GM23248 (cell line): ENCODE measurements around the gene SYTL3. TPM values are rescaled to one million over a fixed set of nuclear protein-coding genes. Genes with fewer than 3 reads are reported as not detected.
A peak's percentile ranks its signal among the peaks of the same experiment; 100 is the strongest.

ENCODE experiments used
- DNase-seq: peaks from one replicate; pipeline ENCODE4 v3.0.0-alpha.2; 2015
- H2AFZ ChIP-seq: fragments of 200-600 bp; sonication (generic); 2 replicates; pipeline ENCODE4 v1.6.1; 2016; ENCODE audit warnings: antibody characterized with exemption
- H3F3A ChIP-seq: fragments of 200-600 bp; sonication (generic); 2 replicates; pipeline ENCODE4 v1.6.1; 2016; ENCODE audit warnings: mild to moderate bottlenecking, antibody characterized with exemption, mixed run types; ENCODE audit not compliant: insufficient read depth
- H3K27ac ChIP-seq: fragments of 200-600 bp; sonication (generic); 2 replicates; pipeline ENCODE4 v1.5.1; 2016; ENCODE audit warnings: mild to moderate bottlenecking
- H3K27me3 ChIP-seq: fragments of 200-600 bp; sonication (generic); replicated peaks from 2 replicates; pipeline ENCODE4 v1.6.1; 2016; ENCODE audit warnings: mild to moderate bottlenecking; ENCODE audit not compliant: insufficient read depth
- H3K36me3 ChIP-seq: fragments of 200-600 bp; sonication (generic); 2 replicates; pipeline ENCODE4 v1.6.1; 2016; ENCODE audit warnings: low read depth, mild to moderate bottlenecking
- H3K4me1 ChIP-seq: fragments of 200-600 bp; sonication (generic); 2 replicates; pipeline ENCODE4 v1.6.1; 2016; ENCODE audit warnings: mild to moderate bottlenecking; ENCODE audit not compliant: insufficient read depth
- H3K4me2 ChIP-seq: fragments of 200-600 bp; sonication (generic); one replicate; pipeline ENCODE4 v1.6.1; 2016; ENCODE audit warnings: mild to moderate bottlenecking; ENCODE audit not compliant: unreplicated experiment
- H3K4me3 ChIP-seq: fragments of 200-600 bp; sonication (generic); 2 replicates; pipeline ENCODE4 v1.5.1; 2016; ENCODE audit warnings: mild to moderate bottlenecking
- H3K79me2 ChIP-seq: fragments of 200-600 bp; sonication (generic); 2 replicates; pipeline ENCODE4 v1.6.1; 2016; ENCODE audit warnings: mild to moderate bottlenecking; ENCODE audit not compliant: insufficient read depth
- H3K9ac ChIP-seq: fragments of 200-600 bp; sonication (generic); 2 replicates; pipeline ENCODE4 v1.6.1; 2016; ENCODE audit warnings: mild to moderate bottlenecking
- H3K9me2 ChIP-seq: fragments of 200-600 bp; sonication (generic); 2 replicates; pipeline ENCODE4 v1.6.1; 2016; ENCODE audit warnings: mixed run types, mild to moderate bottlenecking, moderate library complexity; ENCODE audit not compliant: insufficient read depth
- H3K9me3 ChIP-seq: fragments of 200-600 bp; sonication (generic); one replicate; pipeline ENCODE4 v1.6.1; 2017; ENCODE audit warnings: low read depth
- H4K20me1 ChIP-seq: fragments of 200-600 bp; sonication (generic); 2 replicates; pipeline ENCODE4 v1.6.0; 2016; ENCODE audit not compliant: insufficient read depth
- EZH2 ChIP-seq: fragments of 200-600 bp; sonication (generic); IDR thresholded peaks from 2 replicates; pipeline ENCODE4 v1.6.1; 2018; ENCODE audit warnings: antibody characterized with exemption, mild to moderate bottlenecking; ENCODE audit not compliant: insufficient read depth, poor library complexity, severe bottlenecking
- EZH2phosphoT487 ChIP-seq: fragments of 200-600 bp; sonication (generic); IDR thresholded peaks from 2 replicates; pipeline ENCODE4 v1.6.1; 2018; ENCODE audit warnings: antibody characterized with exemption, moderate library complexity, mild to moderate bottlenecking, low read depth; ENCODE audit not compliant: insufficient read depth
- WGBS, 2 experiments: methylation state at CpG; one replicate each; pipeline ENCODE4 v1.1.6; 2015 to 2017; ENCODE audit warnings: low lambda C conversion rate in 2 of 2, low coverage in 1 of 2; ENCODE audit errors: missing lambda C conversion rate in 2 of 2; 5-methylcytosine and 5-hydroxymethylcytosine counted together
- in situ Hi-C: fragments of 300-500 bp; cut with MboI; formaldehyde crosslinking; loops from 2 replicates; pipeline ENCODE4 v1.15.0; 2020
- polyA plus RNA-seq: library from polyadenylated mRNA; unstranded; fragments of >200 nt; fragmentation: Nextera tagmentation; extraction: Ambion mirVana; gene quantifications from 2 replicates; pipeline ENCODE4 v1.2.1, GENCODE V29; 2016
- total RNA-seq: library from RNA; depleted of rRNA; stranded (reverse); fragments of >200 nt; shearing (Covaris generic); gene quantifications from 2 replicates; pipeline ENCODE4 v1.2.3, GENCODE V29; 2014

SYTL3 gene
- total and polyA plus RNA-seq, 2 experiments from 2014 or later = 2.1 to 2.3 TPM

- Histone ChIP-seq H3K9me3 (no peaks in the 10 kb centered on the region), H3K9me2 (no peaks in the 10 kb centered on the region), H2AFZ (no peak overlapping the region), H3K4me3 (no peak overlapping the region), H3K27me3 (no peaks in the 10 kb centered on the region), H3K9ac (no peak overlapping the region), H3K4me2 (no peak overlapping the region), H3K79me2 (peaks cover 72% of the 10 kb centered on the region), H4K20me1 (no peaks in the 10 kb centered on the region), H3K4me1 (peaks cover 31% of the 10 kb centered on the region), H3F3A (peaks cover 55% of the 10 kb centered on the region), H3K36me3 (peaks cover 39% of the 10 kb centered on the region), H3K27ac (no peak overlapping the region)
- no peak for DNase-seq
- 91 to 94% methylated on average over 7 of the region's 7 CpGs for WGBS, 2 experiments
- no peak for TF ChIP-seq EZH2phosphoT487
- no peak for TF ChIP-seq EZH2
- in situ Hi-C loops = no loop called here
These were observed 14.3 kb upstream of the SYTL3 start for GRCh38 chr6:158635427-158636073.

- no peaks in the 10 kb centered on the region for H3K9me2 ChIP-seq
- no peak overlapping the region for H3K4me2 ChIP-seq
- H3K27me3 ChIP-seq = no peaks in the 10 kb centered on the region
- H3K27ac ChIP-seq = no peak overlapping the region
- in situ Hi-C loops = no loop called here
- peaks cover 47% of the 10 kb centered on the region for H3F3A ChIP-seq
- H3K4me3 ChIP-seq = no peak overlapping the region
- no peak for DNase-seq
- TF ChIP-seq EZH2phosphoT487 (no peak), EZH2 (no peak)
- H3K9me3 ChIP-seq = no peaks in the 10 kb centered on the region
- H3K4me1 ChIP-seq = peaks cover 30% of the 10 kb centered on the region
- H3K36me3 ChIP-seq = peaks cover 42% of the 10 kb centered on the region
- 93 to 98% methylated on average over 8 of the region's 8 CpGs for WGBS, 2 experiments
- H3K79me2 ChIP-seq = peaks cover 84% of the 10 kb centered on the region
- peaks cover 3% of the 10 kb centered on the region; the same call in 1 of the 2 replicates for H4K20me1 ChIP-seq
- H2AFZ ChIP-seq = no peak overlapping the region
- no peak overlapping the region for H3K9ac ChIP-seq
These were observed 13.1 kb upstream of the SYTL3 start for GRCh38 chr6:158636778-158637177.

GRCh38 chr6:158638324-158638854 lies 11.5 kb upstream of the SYTL3 start:
- in situ Hi-C loops = no loop called here
- Histone ChIP-seq H3K9me2 (no peaks in the 10 kb centered on the region), H3K9me3 (no peaks in the 10 kb centered on the region), H4K20me1 (peaks cover 4% of the 10 kb centered on the region; the same call in 1 of the 2 replicates), H3F3A (peaks cover 45% of the 10 kb centered on the region), H3K4me1 (peaks cover 36% of the 10 kb centered on the region), H3K27me3 (no peaks in the 10 kb centered on the region), H3K79me2 (peaks cover 91% of the 10 kb centered on the region), H2AFZ (no peak overlapping the region), H3K9ac (no peak overlapping the region), H3K27ac (0 out of 2 replicates have a peak overlapping the region, but pooled peaks have one; percentile 17), H3K4me3 (no peak overlapping the region), H3K36me3 (peaks cover 42% of the 10 kb centered on the region), H3K4me2 (no peak overlapping the region)
- 80 to 85% methylated on average over 3 of the region's 3 CpGs for WGBS, 2 experiments
- TF ChIP-seq EZH2phosphoT487 = no peak
- TF ChIP-seq EZH2 = no peak
- DNase-seq = no peak

GRCh38 chr6:158639056-158639455 lies 10.8 kb upstream of the SYTL3 start:
- Histone ChIP-seq H3K9me2 (no peaks in the 10 kb centered on the region), H3F3A (peaks cover 42% of the 10 kb centered on the region), H2AFZ (no peak overlapping the region), H3K9ac (no peak overlapping the region), H3K4me1 (peaks cover 36% of the 10 kb centered on the region), H4K20me1 (peaks cover 4% of the 10 kb centered on the region; the same call in 1 of the 2 replicates), H3K79me2 (peaks cover 95% of the 10 kb centered on the region), H3K4me3 (no peak overlapping the region), H3K4me2 (no peak overlapping the region), H3K27me3 (no peaks in the 10 kb centered on the region), H3K27ac (0 out of 2 replicates have a peak overlapping the region, but pooled peaks have one; percentile 17), H3K9me3 (no peaks in the 10 kb centered on the region), H3K36me3 (peaks cover 38% of the 10 kb centered on the region)
- TF ChIP-seq EZH2phosphoT487 = no peak
- no peak for TF ChIP-seq EZH2
- in situ Hi-C loops = no loop called here
- 87 to 90% methylated on average over 5 of the region's 5 CpGs for WGBS, 2 experiments
- DNase-seq = no peak
